ENCODE data around the gene SAPCD1.
"Not testable (repeated sequence)": the region's sequence is repeated elsewhere in the genome, so short reads cannot be mapped to it uniquely, and the experiment has no call there.

SAPCD1 gene

DNA sequence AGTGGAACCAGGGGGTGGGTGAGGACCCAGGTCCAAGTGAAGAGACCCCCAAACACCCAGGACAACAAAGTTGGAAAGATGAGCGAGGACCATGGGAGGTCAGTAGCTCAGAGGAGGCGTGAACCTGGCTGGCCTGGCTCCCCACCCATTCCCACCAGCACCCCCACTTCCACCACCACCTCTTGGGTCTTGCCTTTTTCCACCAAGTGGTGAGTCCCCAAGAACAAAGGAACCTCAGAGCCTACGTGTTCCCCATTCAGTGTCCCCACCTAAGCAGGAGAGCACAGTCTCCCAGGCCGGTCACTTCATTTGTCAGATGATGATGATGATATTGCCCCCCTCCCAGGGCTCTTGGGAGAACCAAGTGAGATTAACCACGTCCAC lies 15.2 kb downstream of the SAPCD1 start:
- no peak for DNase-seq (ENCODE audit: low read depth, low spot score)

DNA sequence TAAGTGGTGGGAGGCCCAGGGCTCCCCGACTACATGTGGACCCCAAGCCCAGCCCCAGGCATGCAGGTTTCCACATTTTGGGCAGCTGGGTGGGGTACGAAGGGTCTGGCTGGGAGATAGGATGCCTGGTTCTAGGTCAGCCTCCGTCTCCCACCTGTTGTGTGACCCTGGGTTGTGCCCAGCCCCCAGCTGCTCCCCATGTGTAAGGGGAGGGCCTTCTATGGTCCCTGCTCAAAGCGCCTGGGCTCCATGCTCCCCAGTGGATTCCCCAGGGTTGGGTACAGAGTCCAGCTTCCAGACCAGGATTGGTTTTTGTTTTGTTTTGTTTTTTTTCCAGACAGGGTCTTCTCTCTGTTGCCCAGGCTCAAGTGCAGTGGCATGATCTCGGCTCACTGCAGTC lies 15.7 kb downstream of the SAPCD1 start:
- DNase-seq (ENCODE audit: low read depth, low spot score) = no peak

DNA sequence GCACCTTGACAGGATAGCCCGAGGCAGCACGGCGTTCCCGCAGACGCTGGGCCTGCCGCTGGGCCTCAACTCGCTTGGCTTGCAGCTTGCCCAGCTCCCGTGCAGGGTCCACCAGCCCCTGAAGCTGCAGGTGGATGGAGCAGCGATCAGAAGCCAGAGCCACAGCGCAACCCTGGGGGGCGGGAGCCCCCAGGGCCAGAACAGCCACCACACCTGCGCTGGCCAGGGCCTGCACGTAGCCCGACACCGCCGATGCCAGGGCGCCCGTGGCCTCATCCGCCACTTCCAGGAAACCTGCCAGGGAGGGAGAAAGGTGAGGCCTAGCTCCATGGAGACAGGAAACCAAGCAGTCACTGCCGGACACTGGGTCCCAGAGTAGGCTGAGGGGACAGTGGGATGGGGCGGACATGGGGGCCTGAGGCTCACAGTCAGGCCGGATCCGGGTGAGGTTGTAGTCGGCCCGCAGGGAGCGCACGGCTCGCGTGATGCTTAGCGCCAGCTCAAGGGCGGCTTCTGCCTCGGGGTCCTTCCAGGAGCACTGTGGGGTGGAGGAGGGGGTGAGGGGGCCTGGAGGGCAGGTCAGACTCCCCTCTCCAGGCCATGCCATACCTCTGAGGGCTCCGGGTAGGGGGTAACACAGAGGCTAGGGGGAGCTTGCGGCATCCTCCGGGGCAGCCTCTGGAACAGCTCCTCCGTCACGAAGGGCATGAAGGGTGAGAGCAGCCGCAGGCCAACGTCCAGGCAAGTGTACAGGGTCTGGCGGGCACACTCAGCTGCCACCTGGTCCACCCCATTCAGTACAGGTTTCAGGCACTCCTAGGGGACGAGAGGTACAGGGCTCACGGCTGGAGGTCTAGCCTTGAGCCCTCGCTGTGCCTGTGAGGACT lies 16.8 kb downstream of the SAPCD1 start:
- no peak for DNase-seq (ENCODE audit: low read depth, low spot score)

GRCh38 chr6:31779908-31780307 lies 17.5 kb downstream of the SAPCD1 start:
- no peak for DNase-seq (ENCODE audit: low read depth, low spot score)

DNA sequence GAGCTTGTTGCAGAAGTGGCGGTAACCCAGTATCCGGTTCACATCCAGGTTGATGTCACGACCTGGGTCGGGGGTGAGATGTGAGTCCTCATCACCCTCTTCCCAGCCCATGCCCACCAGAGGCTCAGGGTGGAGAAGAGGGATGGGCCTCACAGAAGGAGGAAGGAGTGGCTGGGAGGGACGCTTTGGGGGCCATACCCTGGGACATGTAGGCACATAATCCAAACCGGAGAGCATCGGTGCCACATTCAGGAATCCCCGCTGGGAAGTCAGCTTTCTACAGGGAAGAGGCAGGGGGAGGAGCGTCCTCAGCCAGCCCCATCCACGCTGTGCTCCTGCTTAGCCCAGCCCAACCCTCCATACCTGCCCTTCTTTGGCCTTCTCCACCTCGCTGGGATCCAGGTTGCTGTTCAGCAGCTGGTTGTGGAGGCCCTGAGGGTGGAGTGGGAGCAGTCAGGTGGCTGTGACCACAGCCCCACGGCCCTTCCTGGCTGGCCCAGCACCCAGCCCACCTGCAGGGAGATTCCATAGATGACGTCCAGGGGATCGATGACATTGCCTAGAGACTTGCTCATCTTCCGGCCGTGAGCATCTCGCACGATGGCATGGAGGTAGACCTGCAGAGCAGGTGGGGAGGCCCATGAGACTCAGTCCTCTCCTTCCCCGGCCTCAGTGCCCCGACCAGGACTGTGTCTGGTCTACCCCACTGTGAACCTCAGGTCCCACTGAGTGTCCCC lies 18.2 kb downstream of the SAPCD1 start:
- DNase-seq (ENCODE audit: low read depth, low spot score) = no peak

DNA sequence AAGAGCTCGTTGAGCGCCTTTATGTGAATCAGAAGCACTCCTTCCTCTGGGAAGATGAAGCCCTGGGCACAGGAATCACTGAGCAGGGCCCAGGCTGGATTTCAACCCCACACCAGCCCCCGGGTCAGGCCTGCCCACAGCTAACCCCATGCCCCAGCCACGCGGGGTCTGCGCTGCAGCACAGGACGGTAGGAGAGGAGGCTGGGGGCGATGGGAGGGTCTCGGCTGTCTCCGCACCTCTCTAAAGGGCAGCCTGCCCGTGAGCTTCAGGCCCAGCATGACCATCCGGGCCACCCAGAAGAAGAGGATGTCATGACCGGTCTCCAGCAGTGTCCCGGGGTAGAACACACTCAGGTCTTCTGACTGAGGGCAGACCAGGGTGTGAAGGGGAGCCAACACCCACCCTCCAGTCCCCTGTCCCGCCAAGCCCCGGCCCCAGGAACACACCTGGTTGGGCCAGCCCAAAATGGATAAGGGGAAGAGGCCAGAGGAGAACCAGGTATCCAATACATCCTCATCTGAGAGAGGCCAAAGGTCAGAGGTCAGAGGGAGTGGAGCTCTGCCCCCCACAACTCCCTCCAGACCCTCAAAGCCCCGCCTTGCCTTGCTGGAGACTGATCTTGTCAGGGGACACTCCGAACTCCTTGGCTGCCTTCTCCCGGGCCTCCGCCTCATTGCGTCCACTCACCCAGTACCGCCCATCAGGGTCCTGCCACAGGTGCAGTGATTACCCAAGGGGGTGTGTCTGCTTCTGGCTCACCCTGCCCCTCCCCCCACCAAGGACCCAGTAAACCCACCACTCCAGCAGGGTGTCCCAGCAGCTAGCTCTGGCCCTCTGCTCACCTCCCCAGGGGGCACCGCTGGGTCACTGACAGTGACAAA lies 19.0 kb downstream of the SAPCD1 start:
- DNase-seq (ENCODE audit: low read depth, low spot score) = no peak

DNA sequence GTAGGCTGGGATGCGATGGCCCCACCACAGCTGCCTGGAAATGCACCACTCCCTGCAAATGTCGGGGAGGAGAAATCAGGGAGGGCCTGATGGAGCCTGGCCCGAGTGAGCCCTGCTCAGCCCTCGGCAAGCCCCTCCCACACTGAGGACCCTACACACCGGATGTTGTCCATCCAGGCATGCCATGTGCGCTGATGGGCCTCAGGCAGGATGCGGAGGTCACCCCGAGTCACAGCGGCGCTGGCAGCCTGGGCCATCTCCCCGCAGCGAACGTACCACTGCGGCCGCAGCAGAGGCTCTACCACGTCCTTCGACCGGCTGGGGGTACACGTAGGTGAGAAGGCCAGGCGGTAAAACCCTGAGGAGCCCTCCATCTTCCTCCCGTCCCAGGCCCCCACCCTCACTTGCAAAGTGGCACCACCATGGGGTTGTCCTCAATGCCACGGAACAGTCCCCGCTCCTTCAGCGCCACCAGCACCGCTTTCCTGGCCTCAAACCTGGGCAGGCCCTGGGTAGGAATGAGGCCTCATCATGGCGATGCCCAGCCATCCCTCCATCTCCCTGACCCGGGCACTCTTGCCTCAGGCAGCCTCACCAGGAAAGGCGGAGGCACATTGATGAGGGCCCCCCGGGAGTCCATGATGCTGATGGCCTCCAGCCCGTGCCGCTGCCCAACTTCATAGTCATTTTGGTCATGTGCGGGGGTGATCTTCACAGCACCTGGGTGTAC lies 19.8 kb downstream of the SAPCD1 start:
- DNase-seq (ENCODE audit: low read depth, low spot score) = no peak

DNA sequence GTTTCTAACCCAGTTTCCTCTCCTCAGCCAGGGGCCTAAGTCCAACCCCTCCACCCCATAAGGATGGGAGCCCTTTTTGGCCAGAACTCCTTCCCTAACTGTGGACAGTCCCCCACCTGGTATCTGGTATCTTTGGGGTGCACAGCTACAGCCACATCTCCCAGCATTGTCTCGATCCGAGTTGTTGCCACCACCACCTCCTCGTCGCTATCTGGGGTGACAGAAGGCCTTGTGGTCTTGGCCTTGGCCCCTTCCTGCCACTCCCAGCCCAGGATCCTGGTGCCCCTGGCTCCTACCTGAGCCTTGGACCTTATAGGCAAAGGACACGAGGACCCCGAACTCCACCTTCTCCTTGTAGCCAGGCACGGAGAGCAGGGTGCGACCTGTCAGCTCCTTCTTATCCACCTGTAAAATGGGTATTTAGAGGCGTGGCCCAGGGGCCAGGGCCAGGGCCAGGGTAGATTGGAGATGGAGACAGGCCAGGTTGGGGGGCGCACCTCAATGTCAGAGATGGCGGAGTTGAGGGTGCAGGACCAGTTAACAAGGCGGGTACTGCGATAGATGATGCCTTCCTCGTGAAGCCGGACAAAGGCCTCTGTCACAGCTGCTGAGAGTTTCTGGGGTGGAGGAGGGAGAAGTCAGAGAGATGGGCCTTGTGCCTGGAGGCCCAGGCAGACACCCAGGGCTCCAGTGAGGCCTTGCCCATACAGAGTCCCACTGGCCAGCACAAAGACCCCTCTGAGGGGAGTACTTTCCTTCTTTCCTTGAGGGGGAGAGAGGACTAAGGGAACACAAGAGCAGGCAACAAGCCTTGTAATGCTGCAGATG lies 21.9 kb downstream of the SAPCD1 start:
- DNase-seq (ENCODE audit: low read depth, low spot score) = no peak

DNA sequence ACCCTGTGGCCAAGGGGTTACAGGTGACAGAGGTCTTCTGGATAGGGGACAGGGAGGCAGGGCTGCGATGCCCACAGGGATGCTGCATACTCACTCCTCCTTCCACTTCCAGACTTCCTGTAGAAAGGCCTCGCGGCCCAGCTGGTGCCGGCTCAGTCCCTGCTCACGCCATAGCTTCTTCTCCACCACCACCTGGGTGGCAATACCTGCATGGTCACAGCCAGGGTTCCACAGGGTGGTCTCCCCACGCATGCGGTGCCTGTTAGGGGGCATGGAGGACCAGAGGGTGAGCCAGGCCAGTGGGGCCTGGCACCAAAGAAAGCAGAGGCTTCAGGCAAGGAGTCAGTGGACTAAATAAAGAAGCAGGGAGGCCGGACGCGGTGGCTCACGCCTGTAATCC lies 23.0 kb downstream of the SAPCD1 start:
- no peak for DNase-seq (ENCODE audit: low read depth, low spot score)

GRCh38 chr6:31791324-31792089 lies 29.1 kb downstream of the SAPCD1 start:
- no peak for DNase-seq (ENCODE audit: low read depth, low spot score)

DNA sequence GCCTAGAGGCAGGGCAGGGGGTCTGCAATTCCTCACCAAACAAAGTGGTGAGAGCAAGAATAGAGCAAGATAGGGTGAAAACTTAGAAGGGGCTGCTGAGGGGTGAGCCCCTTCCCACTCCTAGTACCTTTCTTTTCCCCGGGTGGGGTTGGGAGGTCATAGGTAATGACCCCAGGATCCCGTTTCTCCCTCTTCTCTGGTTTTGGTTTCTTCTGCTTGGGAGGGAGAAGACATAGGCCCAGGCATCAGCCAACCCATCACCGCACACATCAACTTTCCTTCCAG lies 29.6 kb downstream of the SAPCD1 start:
- no peak for DNase-seq (ENCODE audit: low read depth, low spot score)

GRCh38 chr6:31792761-31793171 lies 30.3 kb downstream of the SAPCD1 start:
- DNase-seq (ENCODE audit: low read depth, low spot score) = no peak

- DNase-seq (ENCODE audit: low read depth, low spot score) = not testable (repeated sequence)
Measured at GRCh38 chr6:31793927-31794245, 31.4 kb downstream of the SAPCD1 start.

DNA sequence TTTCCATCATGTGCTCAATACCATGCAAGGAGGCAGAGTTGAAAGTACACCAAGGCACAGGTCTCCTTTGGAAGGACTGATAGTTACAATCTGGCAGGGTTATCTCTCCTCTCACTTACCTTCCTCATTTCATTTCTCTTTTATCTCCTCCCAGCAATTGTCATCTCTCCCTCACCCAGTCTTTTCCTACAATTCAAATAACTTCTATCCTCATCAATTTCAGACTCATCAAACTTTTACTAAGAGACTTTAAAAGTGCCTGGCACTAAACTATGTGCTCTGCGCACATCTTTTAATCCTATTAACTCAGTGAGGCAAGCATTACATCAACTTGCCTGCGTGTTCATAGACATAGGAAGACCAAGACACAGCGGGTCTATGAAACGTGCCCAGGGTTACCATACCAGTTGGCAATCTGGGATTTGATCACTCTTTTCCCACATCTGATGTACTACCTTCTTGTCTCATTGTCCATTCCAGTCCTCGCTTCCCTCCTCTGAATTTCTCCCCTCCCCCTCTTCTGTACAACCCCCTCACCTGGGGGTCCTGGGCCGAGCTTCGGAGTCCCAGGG lies 31.9 kb downstream of the SAPCD1 start:
- DNase-seq (ENCODE audit: low read depth, low spot score) = no peak

DNA sequence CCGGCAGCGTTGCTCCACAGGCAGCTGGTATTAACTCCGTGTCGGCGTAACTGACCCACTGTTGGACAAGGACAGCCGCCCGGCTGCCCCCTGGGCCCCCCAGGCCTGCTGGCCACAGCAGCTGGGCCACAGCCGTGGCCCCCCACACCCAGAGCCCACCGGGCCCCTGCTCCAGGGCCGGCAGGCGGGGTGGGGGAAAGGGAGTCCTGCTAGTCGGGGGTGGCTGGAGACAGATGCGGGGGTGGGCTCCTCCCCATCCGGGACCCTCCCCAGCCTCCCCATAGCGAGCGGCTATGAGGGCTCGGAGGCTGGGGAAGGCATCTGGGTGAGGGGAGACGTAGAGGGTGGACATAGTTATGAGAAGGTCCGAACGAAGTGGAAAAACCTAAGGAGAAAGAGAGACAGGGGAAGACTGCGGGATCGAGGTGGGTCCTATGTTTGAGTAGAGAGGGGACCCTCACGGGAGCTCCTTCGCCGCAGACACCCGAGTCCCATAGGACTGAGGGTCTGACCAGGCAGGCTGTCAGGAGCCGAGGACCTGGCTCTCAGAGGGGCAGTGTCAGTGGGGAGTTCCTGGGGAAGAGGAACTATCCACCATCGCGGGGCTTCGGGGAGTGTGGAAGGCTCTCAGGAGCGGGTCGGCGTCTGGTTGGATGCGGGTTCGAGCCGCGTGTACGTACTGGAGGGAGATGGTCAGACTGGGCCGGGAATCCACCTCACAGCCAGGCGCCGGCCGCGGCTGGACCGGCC lies 32.6 kb downstream of the SAPCD1 start:
- DNase-seq (ENCODE audit: low read depth, low spot score) = no peak

GRCh38 chr6:31795616-31796298 lies 33.3 kb downstream of the SAPCD1 start, which contains the start of gene VARS1:
TSS of gene VARS1 (minus strand) at chr6:31795752. CDS start at chr6:31795217, 535 bp downstream.
- peak; percentile 66 for DNase-seq (ENCODE audit: low read depth, low spot score)

- no peak for DNase-seq (ENCODE audit: low read depth, low spot score)
Measured at GRCh38 chr6:31796993-31797385, 34.5 kb downstream of the SAPCD1 start.

- DNase-seq (ENCODE audit: low read depth, low spot score) = no peak
Measured at GRCh38 chr6:31797588-31797987, 35.1 kb downstream of the SAPCD1 start.
